Hematopoietic multipotent progenitor cell treated with erythropoietin and hydrocortisone succinate and interleukin-3 and kit ligand, for 8 days (in vitro differentiated cells): ENCODE measurements around the gene TMED7.
A peak's percentile ranks its signal among the peaks of the same experiment; 100 is the strongest.

ENCODE experiments used
- DNase-seq: peaks from one replicate; pipeline ENCODE4 v3.0.0-alpha.2; 2015

The TMED7 gene

DNA sequence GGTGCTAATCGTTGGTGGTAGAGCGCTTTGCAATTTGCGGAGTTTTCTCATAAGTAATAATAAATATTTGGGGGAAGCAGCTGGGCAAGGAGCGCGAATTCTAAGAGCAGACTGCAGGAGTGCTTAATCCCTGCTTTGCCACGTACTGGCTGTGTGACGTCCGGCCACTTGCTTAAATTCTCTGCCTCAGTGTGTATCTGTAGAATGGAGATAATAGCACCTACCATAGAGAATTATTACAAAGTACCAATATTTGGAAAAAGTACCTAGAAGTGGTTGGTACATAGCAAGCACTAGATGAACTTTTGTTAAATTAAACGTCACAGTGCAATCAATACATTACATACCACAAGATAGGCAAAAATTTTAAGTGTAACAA is 598 bp upstream of the TMED7 start:
- no peak for DNase-seq

DNA sequence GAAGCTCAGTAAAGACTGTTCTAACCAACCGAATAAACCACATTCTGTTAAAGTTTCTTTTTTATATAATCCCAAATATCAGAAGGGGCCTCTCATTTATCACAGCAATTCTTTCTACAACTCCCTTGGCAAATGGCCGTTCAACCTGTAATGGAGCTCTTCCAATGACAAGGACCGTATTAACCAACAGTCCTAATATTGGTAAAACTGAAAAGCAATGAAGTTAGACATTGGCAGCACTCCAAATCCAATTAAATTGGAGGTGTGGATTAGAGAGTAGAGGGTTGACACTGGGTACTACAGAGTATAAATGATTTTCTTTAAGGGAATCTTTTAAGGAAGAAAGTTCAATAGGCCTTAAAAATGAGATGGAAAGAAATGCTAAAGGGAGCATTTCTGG is 842 bp downstream of the TMED7 start:
- peak; percentile 23 for DNase-seq

DNA sequence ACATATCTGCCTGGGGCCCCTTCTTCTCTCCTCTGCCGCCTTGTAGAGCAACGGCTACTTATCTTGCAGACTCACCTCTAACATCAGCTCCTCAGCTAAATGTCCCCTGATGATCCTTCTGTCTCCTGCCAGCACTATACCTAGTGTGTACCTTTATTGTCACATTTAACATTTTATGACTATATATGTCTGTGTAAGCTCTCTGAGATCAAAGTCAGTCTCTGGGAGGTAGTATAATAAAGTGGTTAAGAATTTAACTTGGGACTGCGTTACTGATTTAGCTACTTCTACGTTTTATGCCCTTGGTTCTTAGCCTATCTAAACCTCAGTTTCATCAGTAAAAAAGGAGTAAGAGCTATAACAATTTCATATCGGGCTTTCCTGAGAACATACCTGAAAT is 2.2 kb downstream of the TMED7 start:
- DNase-seq = peak; percentile 23

DNA sequence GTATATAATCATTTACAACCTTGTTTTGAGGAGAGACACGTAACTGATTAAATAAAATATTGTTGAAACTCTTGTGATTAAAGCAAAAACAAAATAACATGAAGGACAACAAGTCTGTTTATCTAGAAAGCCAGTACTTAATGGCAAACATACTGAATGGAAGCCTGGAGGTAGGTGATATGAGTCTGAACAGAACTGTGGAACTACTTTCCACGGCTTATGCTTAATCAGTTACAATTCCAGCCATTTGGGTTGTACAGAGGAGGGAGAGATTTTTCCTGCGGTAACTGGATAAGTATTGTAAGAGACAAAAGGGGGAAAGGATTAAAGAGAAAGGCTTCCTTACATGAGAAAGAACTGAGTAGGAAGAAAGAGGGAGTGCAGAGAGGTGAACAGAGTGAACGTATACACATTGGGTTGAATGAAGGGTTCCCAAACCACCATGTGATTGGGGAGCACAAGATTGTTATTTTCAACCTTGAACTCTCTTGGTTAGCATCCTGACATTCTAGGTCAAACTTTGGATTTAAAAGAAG is 4.4 kb downstream of the TMED7 start:
- DNase-seq = peak; percentile 22

DNA sequence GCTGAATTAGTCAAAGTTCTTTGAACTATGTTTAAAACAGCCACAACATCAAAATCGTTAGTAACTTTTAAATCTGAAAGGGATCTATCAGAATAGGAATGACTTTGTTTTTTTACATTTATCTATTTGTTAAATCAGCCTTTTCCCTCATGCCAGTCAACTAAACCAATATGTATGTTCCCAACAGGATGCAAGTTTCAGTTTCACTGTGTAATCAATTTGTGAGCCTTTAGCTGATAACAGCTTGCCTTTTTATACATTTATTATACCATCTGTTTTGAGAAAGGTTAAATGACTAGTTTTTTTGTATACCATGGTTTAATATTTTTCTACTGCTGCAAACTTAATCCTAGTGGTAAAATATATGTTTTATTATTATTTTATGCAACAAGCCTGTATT is 8.9 kb downstream of the TMED7 start:
- no peak for DNase-seq

DNA sequence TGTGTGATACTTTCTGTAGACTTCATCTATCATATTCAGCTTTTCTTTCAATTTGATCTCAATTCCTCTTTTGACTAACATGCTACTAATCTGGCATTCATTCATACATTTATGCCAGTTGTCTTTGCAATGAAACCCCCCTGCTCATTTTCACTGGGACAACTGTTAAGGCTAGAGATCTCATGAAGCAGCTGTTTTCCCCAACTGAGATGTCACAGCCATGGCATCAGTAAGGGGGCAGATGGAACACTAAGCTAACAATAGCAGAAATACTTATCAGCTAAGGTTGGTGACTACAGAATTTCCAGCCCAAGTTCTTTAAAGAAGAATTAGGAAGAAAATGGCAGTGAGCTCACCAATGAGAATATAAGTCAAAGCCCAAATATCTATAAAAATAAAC is 9.4 kb downstream of the TMED7 start:
- no peak for DNase-seq

DNA sequence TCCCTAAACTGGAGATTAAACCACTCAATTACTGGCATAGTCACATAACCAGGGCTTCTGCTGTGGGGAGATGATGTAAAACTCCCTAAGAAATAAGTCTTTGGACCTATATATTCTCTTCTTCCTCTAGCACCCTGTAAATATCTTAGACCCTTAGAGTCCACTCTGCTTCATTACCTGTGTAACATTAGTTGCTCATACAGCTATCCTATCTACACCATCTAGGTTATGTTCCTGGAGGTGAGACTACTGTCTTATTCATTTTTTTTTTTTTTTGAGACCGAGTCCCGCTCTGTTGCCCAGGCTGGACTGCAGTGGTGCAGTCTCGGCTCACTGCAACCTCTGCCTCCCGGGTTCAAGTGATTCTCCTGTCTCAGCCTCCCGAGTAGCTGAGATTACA is 14.0 kb downstream of the TMED7 start:
- DNase-seq = no peak

DNA sequence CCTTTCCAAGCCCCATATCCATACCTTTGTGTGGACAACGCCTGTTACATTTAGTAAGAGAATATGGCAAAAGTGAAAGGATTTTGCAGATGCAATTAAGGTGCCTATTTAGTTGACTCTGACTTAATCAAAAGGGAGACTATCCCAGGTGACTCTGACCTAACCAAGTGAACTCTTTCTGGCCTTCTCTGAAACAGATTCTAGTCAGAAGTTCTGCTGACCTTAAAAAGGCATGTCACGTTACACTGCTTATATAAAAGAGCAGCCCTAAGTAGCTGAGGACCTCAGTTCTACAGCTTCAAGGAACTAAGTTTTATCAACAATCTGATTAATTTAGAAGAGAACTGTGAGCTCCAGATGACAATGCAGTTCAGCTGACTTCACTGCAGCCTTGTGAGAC is 17.9 kb downstream of the TMED7 start:
- peak; percentile 26 for DNase-seq

DNA sequence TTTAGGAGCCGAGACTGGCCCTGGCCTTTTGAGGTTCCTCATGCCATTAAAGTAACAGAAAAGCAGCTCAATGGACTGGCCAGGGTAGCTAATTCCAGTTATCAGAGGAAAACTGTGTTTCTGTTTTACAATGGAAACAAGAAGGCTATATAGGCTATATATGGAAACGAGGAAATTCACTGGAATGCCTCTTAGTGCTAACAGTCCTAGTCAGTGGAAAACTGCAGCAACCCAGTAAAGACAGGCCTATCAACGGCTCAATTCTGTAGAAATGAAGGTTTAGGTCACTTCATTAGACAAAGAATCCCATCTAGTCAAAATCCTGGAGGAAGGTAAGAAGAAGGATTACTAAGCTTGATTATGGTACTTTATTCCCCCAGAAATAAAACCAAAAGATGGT is 20.4 kb downstream of the TMED7 start:
- DNase-seq = no peak

DNA sequence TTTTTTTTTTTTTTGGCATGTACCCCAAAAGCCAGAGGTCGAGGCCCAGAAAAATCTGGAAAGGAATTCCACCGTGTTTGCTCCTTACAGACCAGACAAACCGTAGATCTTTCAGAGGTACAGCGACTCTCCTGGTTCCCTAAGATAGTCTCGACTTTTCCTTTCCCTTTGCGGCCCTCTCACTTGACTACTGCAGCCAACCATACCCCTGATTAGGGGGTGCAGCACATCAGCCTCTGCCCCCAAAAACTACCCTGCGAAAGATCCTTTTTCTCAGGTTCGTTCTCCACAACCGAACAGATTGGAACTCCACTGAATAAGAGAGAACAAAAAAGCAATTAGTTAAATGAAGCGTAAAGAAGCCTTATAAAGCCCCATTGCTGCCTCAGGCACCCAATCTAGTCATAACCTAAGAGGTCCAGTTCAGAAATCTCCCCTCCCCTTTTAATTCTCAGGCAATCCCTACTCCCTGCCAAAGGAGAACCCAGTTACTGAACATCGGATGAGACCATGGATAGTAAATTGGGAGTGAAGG is 23.2 kb downstream of the TMED7 start:
- no peak for DNase-seq

DNA sequence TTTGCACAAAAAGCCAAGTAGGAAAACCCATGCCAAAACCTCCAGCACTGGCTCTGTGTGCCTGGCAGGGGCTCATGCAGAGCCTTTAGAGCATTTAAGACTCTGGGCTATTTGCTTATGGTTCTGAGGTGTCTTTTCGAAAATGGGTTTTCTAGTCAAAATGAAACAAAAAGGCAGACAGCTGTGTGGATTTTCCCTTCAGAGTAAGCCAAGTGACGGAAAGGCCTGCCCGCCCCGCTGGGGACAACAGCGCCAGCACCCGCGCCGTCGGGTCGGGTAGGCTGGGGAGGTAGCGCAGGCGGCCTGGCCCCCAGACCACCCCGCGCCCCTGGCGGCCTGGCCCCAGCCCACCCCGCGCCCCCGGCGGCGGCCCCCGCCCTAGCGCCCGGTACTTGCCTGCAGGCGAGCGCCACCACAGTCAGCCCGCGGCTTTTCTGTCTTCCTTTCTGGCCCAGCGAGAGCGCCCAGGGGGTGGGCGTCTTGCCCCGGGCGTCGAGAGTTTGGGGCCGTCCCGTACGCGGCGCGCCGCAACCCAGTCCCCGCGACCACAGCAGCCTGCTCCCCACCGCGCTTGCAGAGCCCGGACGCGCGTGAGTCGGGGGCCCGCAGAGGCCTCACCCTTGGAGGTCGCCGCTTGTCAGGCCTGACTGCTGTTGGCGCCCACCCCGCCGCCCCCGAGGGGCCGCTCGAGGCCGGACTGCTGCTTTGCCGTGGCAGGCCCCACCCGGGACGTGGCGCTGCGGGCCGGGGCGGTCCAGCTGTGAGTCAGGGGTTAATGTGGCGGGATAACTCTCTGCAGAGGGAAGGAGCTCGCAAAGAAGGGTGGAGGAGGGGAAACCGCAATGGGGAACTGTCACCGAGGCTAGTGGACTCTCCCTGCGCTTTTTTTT is 23.9 kb downstream of the TMED7 start, which contains the start of gene TICAM2:
TSS of gene TICAM2 (minus strand) at position 779 of the 890 bp plus-strand sequence. CDS start 21,223 bp downstream, outside the sequence.
- peak; percentile 76 for DNase-seq

DNA sequence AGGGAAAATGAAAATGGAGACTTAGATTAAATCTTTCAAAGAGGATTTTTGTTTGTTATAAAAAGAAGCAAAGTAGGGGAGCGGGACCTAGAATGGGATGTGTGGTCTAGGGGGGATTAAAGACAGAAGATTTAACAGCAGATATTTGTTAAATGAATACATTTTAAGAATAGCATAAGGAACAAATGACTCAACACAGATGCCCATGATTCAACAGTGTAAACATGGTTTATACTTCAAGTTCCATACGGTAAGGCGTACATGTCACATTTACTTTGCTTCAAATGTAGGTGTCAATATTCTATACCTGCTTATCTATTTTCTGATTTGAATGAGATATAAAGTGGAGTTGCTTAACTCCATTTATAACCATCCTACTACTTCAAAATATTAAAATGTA is 25.1 kb downstream of the TMED7 start:
- DNase-seq = no peak

DNA sequence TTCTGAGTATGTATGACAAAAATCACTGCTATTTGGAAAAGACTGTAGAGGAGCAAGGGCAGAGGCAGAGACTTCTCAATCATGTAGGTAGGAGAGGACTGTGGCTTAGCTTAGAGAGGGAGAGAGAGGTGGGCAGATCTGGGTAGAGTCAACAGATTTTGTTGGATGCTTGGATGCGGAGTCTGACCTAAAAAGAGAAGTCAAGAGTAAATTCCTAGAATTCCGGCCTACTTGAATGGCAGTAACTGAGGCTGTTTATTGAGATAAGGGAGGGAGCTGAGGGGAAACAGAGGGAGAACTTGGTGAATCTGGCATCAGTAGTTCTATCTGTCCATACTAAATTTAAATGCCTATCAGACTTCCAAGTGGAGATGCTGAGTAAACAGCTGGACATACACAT is 25.9 kb downstream of the TMED7 start:
- DNase-seq = no peak

DNA sequence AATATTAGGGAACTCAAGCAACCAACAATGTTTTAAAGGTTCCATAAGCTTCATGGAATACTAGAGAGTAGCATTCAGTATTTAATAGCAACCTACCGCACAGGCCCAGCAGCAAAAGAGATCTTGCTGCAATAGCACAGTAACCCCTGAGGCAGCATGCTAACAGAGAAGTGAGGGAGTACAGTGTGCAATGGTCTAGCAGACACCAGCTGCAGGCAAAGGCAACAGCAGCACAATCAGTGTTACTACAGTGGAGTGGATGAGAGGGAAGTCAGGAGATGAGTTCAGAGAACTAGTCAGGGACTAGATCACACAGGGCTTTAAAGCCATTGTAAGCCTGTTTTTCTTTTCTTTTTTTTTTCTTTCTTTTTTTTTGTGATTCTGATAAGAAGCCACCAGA is 26.3 kb downstream of the TMED7 start:
- DNase-seq = no peak

DNA sequence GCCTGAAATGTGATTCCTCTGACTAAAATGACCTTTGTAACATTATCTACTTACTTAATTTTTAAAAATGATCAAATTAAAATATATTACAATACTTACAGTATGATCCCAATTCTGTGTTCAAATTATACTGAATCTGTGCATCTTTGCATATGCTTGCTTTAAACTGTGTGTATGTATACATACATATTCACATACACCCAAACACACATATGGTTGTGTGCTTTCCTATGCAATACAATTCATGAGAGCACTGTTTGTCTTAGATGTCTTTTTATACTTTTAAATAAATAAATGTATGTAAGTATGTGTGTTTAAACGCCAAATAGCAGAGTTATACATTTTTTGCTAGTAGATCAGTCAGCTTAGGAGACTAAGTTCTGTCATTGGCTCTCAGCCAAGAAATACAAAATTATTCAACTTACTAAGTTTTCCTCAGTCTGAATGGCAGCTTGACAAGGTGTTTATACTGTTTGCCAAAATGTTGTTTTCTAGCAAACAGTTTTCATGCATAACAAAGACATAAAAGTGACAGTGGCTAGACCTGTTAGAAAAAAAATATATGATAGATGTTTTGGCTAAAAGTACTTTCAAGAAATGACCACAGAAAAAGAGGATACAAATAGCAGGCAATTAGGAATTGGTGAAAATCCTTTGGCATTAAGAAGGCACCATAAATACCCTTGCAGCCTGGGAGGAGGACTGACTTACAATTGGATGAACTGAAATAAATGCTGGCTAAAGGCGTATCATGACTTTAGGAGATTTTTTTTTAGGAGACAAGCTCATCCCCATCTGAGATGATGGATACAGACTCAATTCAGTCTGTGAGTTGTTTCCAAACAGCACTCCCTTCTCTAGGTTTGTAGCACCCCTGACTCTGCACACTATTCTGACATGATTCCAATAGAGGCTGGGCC is 31.4 kb downstream of the TMED7 start:
- DNase-seq = no peak

DNA sequence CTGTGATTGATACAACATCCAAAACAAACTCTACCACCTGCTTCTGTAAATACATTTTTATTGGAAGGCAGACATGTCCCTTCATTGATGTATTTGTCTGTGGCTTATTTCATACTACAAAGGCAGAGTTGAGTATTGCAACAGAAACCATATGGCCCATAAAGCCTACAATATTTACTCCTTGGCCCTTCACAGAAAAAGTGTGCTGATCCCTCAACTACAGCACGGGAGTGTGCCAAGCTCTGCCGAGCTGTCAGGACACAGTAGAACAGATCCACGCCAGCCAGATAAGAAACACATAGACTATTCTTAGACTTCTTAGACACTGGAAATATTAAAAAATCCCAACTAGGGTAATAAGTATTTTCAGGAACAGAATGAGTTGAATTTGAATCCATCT is 36.8 kb downstream of the TMED7 start:
- DNase-seq = no peak

DNA sequence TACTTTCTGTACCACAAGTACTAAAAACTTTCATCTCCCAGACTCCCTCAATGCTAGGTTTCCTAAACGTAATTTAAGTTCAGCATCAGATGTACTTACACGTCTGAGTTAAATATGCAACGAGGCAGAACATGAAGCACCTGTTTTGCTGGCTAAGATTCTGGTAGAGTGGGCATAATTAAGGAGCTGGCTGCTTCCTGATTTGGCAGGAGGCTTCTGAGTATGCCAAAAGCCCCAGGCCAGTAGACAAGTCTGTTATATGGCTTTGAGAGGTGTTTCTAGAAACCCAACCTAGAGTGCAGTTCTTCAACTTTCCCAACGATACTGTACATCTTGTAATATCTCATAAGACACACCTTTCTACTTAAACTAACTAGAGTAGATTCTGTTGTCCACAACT is 37.2 kb downstream of the TMED7 start:
- no peak for DNase-seq

DNA sequence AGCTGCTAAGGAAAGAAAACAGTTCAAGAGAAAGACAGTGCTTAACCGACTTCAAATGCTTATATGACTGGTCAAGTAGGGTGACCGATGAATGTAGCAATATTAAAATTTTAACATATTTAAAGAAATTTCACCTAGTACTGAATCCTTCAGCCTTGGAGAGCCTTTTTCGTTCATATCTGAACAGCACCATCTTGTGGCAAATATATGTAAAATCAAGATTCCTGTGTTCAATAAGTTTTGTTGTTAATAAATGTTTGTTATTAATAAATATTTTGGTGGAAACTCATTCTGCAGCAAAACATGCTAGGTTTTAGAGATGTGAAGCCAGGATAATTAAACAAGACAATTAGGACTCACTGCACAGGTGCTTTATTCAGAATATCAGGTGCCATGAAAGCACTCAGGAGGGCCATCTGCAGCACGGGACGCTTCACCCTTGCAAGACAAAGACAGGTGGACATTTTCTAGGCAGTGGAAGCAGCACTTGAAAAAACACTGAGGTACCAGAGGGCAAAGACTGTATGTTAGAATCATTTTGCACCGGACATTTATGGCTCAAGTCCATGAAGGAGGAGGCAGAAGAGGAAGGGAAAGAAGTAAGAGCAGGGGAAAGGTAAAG is 39.2 kb downstream of the TMED7 start:
- peak; percentile 43 for DNase-seq

DNA sequence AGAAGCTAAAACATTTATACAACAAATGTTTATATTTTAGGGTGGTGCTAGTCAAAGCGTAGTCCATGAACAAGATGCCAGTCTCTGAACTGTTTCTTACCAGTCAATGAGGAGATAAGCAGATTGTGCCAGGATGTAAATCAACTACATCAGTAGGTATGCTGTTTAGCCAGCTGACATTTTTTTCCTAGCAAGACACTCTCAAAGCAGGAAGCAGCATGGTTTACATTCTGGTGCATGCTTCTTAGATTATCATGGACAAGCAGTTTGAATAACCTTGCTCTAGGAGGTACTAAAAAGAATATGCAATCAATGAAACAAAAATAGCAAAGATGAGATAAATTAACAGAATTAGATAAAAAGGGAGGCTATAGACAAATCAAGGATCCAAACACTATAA is 40.6 kb downstream of the TMED7 start:
- DNase-seq = no peak

DNA sequence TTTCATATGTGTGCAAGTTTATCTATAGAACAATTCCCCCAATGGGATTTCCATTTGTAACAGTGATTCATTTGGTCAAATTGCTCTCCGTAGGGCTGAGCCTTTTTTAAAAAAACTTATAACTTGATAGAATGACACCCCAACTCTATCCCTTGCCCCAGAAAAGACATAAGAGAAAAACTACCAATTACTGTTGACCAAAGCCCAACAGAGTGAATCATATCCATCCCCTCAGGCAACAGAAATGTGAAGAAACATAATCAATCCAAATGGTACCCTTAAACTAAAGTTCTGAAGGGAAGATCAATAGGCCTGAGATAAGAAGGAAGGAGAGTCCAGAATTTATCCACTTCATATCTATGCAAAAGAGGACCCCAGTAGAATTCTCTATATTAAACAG is 41.3 kb downstream of the TMED7 start:
- no peak for DNase-seq

DNA sequence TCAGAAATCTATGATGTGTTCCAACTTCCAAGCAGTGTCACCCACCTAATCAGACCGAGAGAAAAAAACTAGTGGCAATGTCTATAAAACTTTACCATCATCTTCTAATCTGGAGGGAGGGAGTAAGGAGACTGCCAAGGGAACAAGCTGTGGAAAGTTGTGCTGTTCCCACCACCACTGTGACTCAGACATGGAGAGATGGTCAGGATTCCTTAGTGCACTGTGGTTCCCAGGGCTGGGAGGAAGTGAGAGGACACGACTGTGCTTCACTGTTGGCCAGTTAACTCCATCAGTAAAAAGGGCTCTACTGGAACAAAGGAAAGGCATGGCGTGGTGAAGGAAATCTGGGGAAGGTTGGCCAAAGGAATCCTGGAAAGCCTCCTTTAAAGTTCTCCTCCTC is 42.4 kb downstream of the TMED7 start:
- DNase-seq = no peak

DNA sequence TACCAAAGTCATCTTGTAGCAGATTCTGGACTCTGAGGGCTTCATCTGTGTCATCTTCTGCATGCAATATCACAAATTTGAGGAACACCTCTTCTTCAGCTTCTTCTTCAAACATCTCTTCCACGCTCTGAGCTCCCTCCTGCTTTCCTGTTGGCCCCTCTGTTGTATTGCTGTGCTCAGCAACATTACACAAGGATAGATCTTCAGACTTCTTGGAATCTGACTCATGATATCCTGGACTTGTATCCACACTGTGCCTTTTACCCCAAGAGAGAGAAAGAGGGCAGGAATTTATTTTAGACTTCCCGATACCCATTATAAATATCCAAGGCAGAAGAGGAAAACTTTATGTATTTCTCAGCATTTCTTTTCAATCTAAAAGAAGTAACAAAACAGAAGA is 44.9 kb downstream of the TMED7 start:
- no peak for DNase-seq

DNA sequence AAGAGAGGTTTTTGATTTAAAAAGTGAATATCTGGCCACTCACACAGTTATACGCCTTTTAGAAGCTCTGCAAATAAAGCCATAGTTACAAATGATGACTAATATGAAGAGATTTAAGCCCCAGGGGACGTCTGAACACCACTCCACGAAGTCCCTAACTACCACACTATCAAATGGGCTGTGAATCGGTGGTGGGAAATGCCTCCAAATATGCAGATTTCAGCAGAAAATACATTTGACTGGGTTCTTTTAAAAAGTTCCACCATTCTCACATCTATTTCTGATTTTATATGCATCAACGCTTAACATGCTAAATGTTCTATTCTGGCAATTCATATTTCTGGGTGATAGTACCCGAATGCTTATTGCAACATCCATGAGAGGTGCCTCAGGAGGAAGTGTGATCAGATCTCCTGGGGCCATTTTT is 46.1 kb downstream of the TMED7 start:
- no peak for DNase-seq
